ENCODE measurements around the gene SLC17A8. TPM values are rescaled to one million over a fixed set of nuclear protein-coding genes. Genes with fewer than 3 reads are reported as not detected.

Gene SLC17A8
- total RNA-seq, 1 experiment from 2014 or later, result not detected

DNA sequence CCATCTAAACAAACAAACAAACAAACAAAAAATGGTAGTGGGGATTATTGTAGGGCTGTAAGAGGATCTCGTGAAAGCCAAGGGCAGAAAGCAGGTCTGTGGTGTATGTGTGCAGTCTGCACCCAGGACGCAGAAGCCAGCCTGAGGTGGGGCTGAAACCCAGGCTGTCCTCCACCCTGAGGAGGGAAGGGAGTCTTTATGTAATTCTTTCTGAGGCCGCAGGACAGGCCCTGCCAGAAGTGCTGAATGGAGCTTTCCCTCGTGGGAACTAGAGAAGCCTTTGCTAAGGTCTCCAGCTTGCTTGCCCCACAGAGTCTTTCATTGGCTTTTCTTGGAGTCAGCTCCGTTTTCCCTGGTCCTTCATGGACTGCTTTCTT is 27.7 kb downstream of the SLC17A8 start:
- intact Hi-C loops (cut with micrococcal nuclease), result no loop called here
- POLR2A ChIA-PET, result no interaction called here
- BruUV-seq (replicated peaks), result no TSS peak

GRCh38 chr12:100388382-100388781 is 31.5 kb downstream of the SLC17A8 start:
- no peak for DNase-seq (ENCODE audit: unreplicated experiment)
- H3K36me3 Mint-ChIP-seq (ENCODE audit: insufficient read depth, unreplicated experiment), result no peaks in the 10 kb centered on the region
- H3K4me1 Mint-ChIP-seq (ENCODE audit: insufficient read depth, unreplicated experiment), result no peaks in the 10 kb centered on the region
- no peaks in the 10 kb centered on the region for H3K9me3 Mint-ChIP-seq (ENCODE audit: unreplicated experiment)
- no peak overlapping the region for H3K4me3 Mint-ChIP-seq (ENCODE audit: unreplicated experiment)
- POLR2A ChIA-PET, result interaction anchor here (0.6 kb wide), 1 partner anchor 14 kb away, joined by 3 read pairs; no protein-coding TSS in a partner anchor
- no TSS peak for BruUV-seq (replicated peaks)
- intact Hi-C loops (cut with micrococcal nuclease), result no loop called here
- H3K27me3 Mint-ChIP-seq (ENCODE audit: insufficient read depth, unreplicated experiment), result no peaks in the 10 kb centered on the region
- CTCF ChIA-PET, result interaction anchor here (0.6 to 1.2 kb wide), 5 partner anchors 27 to 708 kb away, joined by 3 read pairs; no protein-coding TSS in a partner anchor
- no peak overlapping the region for H3K27ac Mint-ChIP-seq (ENCODE audit: low read depth, unreplicated experiment)
- TF ChIP-seq, protein P1, sequence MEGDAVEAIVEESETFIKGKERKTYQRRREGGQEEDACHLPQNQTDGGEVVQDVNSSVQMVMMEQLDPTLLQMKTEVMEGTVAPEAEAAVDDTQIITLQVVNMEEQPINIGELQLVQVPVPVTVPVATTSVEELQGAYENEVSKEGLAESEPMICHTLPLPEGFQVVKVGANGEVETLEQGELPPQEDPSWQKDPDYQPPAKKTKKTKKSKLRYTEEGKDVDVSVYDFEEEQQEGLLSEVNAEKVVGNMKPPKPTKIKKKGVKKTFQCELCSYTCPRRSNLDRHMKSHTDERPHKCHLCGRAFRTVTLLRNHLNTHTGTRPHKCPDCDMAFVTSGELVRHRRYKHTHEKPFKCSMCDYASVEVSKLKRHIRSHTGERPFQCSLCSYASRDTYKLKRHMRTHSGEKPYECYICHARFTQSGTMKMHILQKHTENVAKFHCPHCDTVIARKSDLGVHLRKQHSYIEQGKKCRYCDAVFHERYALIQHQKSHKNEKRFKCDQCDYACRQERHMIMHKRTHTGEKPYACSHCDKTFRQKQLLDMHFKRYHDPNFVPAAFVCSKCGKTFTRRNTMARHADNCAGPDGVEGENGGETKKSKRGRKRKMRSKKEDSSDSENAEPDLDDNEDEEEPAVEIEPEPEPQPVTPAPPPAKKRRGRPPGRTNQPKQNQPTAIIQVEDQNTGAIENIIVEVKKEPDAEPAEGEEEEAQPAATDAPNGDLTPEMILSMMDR (IDR thresholded peaks at IDR 0.05; ENCODE audit: unreplicated experiment), result no peak

More for the DNA sequence above, 27.7 kb downstream of the SLC17A8 start:
- TF ChIP-seq, protein P1 (IDR thresholded peaks at IDR 0.05; ENCODE audit: unreplicated experiment), result no peak
- CTCF ChIA-PET, result interaction anchor here (0.7 to 1.3 kb wide), 3 partner anchors 8 to 150 kb away, joined by 3 to 6 read pairs (median 3); no protein-coding TSS in a partner anchor
- Mint-ChIP-seq H3K36me3 (ENCODE audit: insufficient read depth, unreplicated experiment) (no peaks in the 10 kb centered on the region), H3K27me3 (ENCODE audit: insufficient read depth, unreplicated experiment) (no peaks in the 10 kb centered on the region), H3K4me1 (ENCODE audit: insufficient read depth, unreplicated experiment) (no peaks in the 10 kb centered on the region), H3K4me3 (ENCODE audit: unreplicated experiment) (no peak overlapping the region), H3K9me3 (ENCODE audit: unreplicated experiment) (no peaks in the 10 kb centered on the region), H3K27ac (ENCODE audit: low read depth, unreplicated experiment) (no peak overlapping the region)
- DNase-seq (ENCODE audit: unreplicated experiment), result no peak

GRCh38 chr12:100391856-100392255 is 35.0 kb downstream of the SLC17A8 start:
- intact Hi-C loops (cut with micrococcal nuclease), result loop anchor here (1.0 to 5.0 kb wide), 3 partner anchors 45 to 340 kb away; no protein-coding TSS in a partner anchor
- ChIA-PET CTCF (interaction anchor here (0.8 kb wide), 2 partner anchors 14 to 163 kb away, joined by 3 to 5 read pairs; no protein-coding TSS in a partner anchor), POLR2A (no interaction called here)
- Mint-ChIP-seq H3K4me3 (ENCODE audit: unreplicated experiment) (no peak overlapping the region), H3K36me3 (ENCODE audit: insufficient read depth, unreplicated experiment) (no peaks in the 10 kb centered on the region), H3K4me1 (ENCODE audit: insufficient read depth, unreplicated experiment) (no peaks in the 10 kb centered on the region), H3K9me3 (ENCODE audit: unreplicated experiment) (no peaks in the 10 kb centered on the region), H3K27me3 (ENCODE audit: insufficient read depth, unreplicated experiment) (no peaks in the 10 kb centered on the region), H3K27ac (ENCODE audit: low read depth, unreplicated experiment) (no peak overlapping the region)
- DNase-seq (ENCODE audit: unreplicated experiment), result peak; percentile 35
- BruUV-seq (replicated peaks), result no TSS peak
- TF ChIP-seq, protein P1 (IDR thresholded peaks at IDR 0.05; ENCODE audit: unreplicated experiment), result peak; percentile 28

- TF ChIP-seq, protein P1 (IDR thresholded peaks at IDR 0.05; ENCODE audit: unreplicated experiment), result no peak
- BruUV-seq (replicated peaks), result no TSS peak
- Mint-ChIP-seq H3K4me3 (ENCODE audit: unreplicated experiment) (no peak overlapping the region), H3K4me1 (ENCODE audit: insufficient read depth, unreplicated experiment) (no peaks in the 10 kb centered on the region), H3K9me3 (ENCODE audit: unreplicated experiment) (no peaks in the 10 kb centered on the region), H3K27me3 (ENCODE audit: insufficient read depth, unreplicated experiment) (no peaks in the 10 kb centered on the region), H3K36me3 (ENCODE audit: insufficient read depth, unreplicated experiment) (no peaks in the 10 kb centered on the region), H3K27ac (ENCODE audit: low read depth, unreplicated experiment) (no peak overlapping the region)
- ChIA-PET CTCF (interaction anchor here (0.5 to 1.4 kb wide), 8 partner anchors 9 to 158 kb away, joined by 3 to 5 read pairs (median 3); no protein-coding TSS in a partner anchor), POLR2A (interaction anchor here (0.7 kb wide), 1 partner anchor 35 kb away, joined by 3 read pairs; no protein-coding TSS in a partner anchor)
- intact Hi-C loops (cut with micrococcal nuclease), result loop anchor here (5.0 kb wide), 2 partner anchors 46 to 339 kb away; no protein-coding TSS in a partner anchor
- no peak for DNase-seq (ENCODE audit: unreplicated experiment)
Observed at GRCh38 chr12:100393200-100393599, 36.3 kb downstream of the SLC17A8 start.
